BLaER1 (cell line): Measurements from ENCODE around the gene GPAM.
"Not testable (repeated sequence)": the region's sequence is repeated elsewhere in the genome, so short reads cannot be mapped to it uniquely, and the experiment has no call there.

Experiments used
- H3K27ac ChIP-seq: shearing (Covaris generic); formaldehyde crosslinking; 2 replicates; pipeline ENCODE4 v1.8.1; 2022
- H3K27me3 ChIP-seq: shearing (Covaris generic); formaldehyde crosslinking; 2 replicates; pipeline ENCODE4 v1.8.1; 2022
- H3K36me3 ChIP-seq: shearing (Covaris generic); formaldehyde crosslinking; 2 replicates; pipeline ENCODE4 v1.8.1; 2022
- H3K4me1 ChIP-seq: shearing (Covaris generic); formaldehyde crosslinking; 2 replicates; pipeline ENCODE4 v1.8.1; 2022
- H3K4me2 ChIP-seq: shearing (Covaris generic); formaldehyde crosslinking; 2 replicates; pipeline ENCODE4 v1.8.1; 2022
- H3K4me3 ChIP-seq: shearing (Covaris generic); formaldehyde crosslinking; 2 replicates; pipeline ENCODE4 v1.8.1; 2022
- H3K9ac ChIP-seq: shearing (Covaris generic); formaldehyde crosslinking; 2 replicates; pipeline ENCODE4 v1.8.1; 2022
- H3K9me3 ChIP-seq: shearing (Covaris generic); formaldehyde crosslinking; 2 replicates; pipeline ENCODE4 v1.8.1; 2022
- H4K20me1 ChIP-seq: shearing (Covaris generic); formaldehyde crosslinking; 2 replicates; pipeline ENCODE4 v1.8.1; 2022
- Cebpa-rat ChIP-seq: shearing (Covaris generic); IDR thresholded peaks from 2 replicates; pipeline ENCODE4 v1.8.1; 2022

Gene GPAM

GRCh38 chr10:112183329-112184051, at the start of gene GPAM:
GPAM (minus strand) TSS chr10:112183765; CDS start chr10:112181784, 1,981 bp downstream.
- H3K9me3 ChIP-seq: no peaks in the 10 kb centered on the region
- H3K4me3 ChIP-seq: peak within 1 kb of the TSS; percentile 95
- peak within 1 kb of the TSS; percentile 80 for H3K9ac ChIP-seq
- peak; percentile 65 for TF ChIP-seq Cebpa-rat
- peak within 1 kb of the TSS; percentile 74 for H3K27ac ChIP-seq
- H3K4me1 ChIP-seq: peaks cover 15% of the 10 kb centered on the region
- peak within 1 kb of the TSS; percentile 82 for H3K4me2 ChIP-seq
- no peaks in the 10 kb centered on the region for H4K20me1 ChIP-seq
- H3K36me3 ChIP-seq: peaks cover 17% of the 10 kb centered on the region; the same call in 1 of the 2 replicates
- no peaks in the 10 kb centered on the region for H3K27me3 ChIP-seq

- Histone ChIP-seq H3K4me3 (no peak overlapping the region), H3K9ac (no peak overlapping the region), H3K4me1 (no peaks in the 10 kb centered on the region), H3K4me2 (no peak overlapping the region), H3K27me3 (no peaks in the 10 kb centered on the region), H3K9me3 (0 out of 2 replicates have a peak, but pooled peaks cover under 1% of the 10 kb centered on the region), H3K27ac (no peak overlapping the region), H4K20me1 (no peaks in the 10 kb centered on the region), H3K36me3 (no peaks in the 10 kb centered on the region)
- no peak for TF ChIP-seq Cebpa-rat
These were observed 49.1 kb upstream of the GPAM start for GRCh38 chr10:112232670-112233069.

GRCh38 chr10:112231602-112232400, 48.2 kb upstream of the GPAM start:
- Histone ChIP-seq H3K9me3 (peaks cover 7% of the 10 kb centered on the region), H3K4me1 (no peaks in the 10 kb centered on the region), H3K4me3 (no peak overlapping the region), H3K9ac (no peak overlapping the region), H4K20me1 (no peaks in the 10 kb centered on the region), H3K4me2 (no peak overlapping the region), H3K27me3 (no peaks in the 10 kb centered on the region), H3K36me3 (no peaks in the 10 kb centered on the region), H3K27ac (no peak overlapping the region)
- TF ChIP-seq Cebpa-rat: no peak

- H3K27me3 ChIP-seq: no peaks in the 10 kb centered on the region
- H3K27ac ChIP-seq: no peak overlapping the region
- peaks cover 13% of the 10 kb centered on the region for H3K9me3 ChIP-seq
- no peaks in the 10 kb centered on the region for H3K4me1 ChIP-seq
- H3K4me2 ChIP-seq: no peak overlapping the region
- H3K4me3 ChIP-seq: no peak overlapping the region
- no peak overlapping the region for H3K9ac ChIP-seq
- no peaks in the 10 kb centered on the region for H4K20me1 ChIP-seq
- TF ChIP-seq Cebpa-rat: no peak
- H3K36me3 ChIP-seq: no peaks in the 10 kb centered on the region
These were observed 46.9 kb upstream of the GPAM start for GRCh38 chr10:112230325-112230988.

GRCh38 chr10:112229901-112230300, 46.3 kb upstream of the GPAM start:
- Histone ChIP-seq H3K4me3 (no peak overlapping the region), H3K27me3 (no peaks in the 10 kb centered on the region), H3K9me3 (peaks cover 13% of the 10 kb centered on the region), H4K20me1 (no peaks in the 10 kb centered on the region), H3K27ac (no peak overlapping the region), H3K36me3 (no peaks in the 10 kb centered on the region), H3K9ac (no peak overlapping the region), H3K4me2 (no peak overlapping the region), H3K4me1 (no peaks in the 10 kb centered on the region)
- no peak for TF ChIP-seq Cebpa-rat

GRCh38 chr10:112229096-112229495, 45.5 kb upstream of the GPAM start:
- Histone ChIP-seq H3K4me2 (no peak overlapping the region), H3K36me3 (no peaks in the 10 kb centered on the region), H3K4me1 (no peaks in the 10 kb centered on the region), H3K27me3 (no peaks in the 10 kb centered on the region), H3K9me3 (peaks cover 13% of the 10 kb centered on the region), H4K20me1 (no peaks in the 10 kb centered on the region), H3K9ac (no peak overlapping the region), H3K4me3 (no peak overlapping the region), H3K27ac (no peak overlapping the region)
- no peak for TF ChIP-seq Cebpa-rat

- not testable (repeated sequence) for H3K27ac ChIP-seq, H3K4me1 ChIP-seq, H3K4me3 ChIP-seq, H3K9ac ChIP-seq, H3K36me3 ChIP-seq, H3K27me3 ChIP-seq, H3K4me2 ChIP-seq, H4K20me1 ChIP-seq
- H3K9me3 ChIP-seq: peaks cover 13% of the 10 kb centered on the region
These were observed 45.0 kb upstream of the GPAM start for GRCh38 chr10:112228366-112229088.

- TF ChIP-seq Cebpa-rat: no peak
- Histone ChIP-seq H3K27ac (no peak overlapping the region), H3K27me3 (no peaks in the 10 kb centered on the region)
These were observed 43.9 kb upstream of the GPAM start for GRCh38 chr10:112227331-112227987.

More at GRCh38 chr10:112227331-112227987, 43.9 kb upstream of the GPAM start:
- no peaks in the 10 kb centered on the region for H3K4me1 ChIP-seq
- H3K4me3 ChIP-seq: no peak overlapping the region
- H4K20me1 ChIP-seq: no peaks in the 10 kb centered on the region
- H3K9ac ChIP-seq: no peak overlapping the region
- no peak overlapping the region for H3K4me2 ChIP-seq
- no peaks in the 10 kb centered on the region for H3K36me3 ChIP-seq
- peaks cover 13% of the 10 kb centered on the region for H3K9me3 ChIP-seq
